ENCODE measurements around the gene UGT1A8.
"Not testable (repeated sequence)": the region's sequence is repeated elsewhere in the genome, so short reads cannot be mapped to it uniquely, and the experiment has no call there.

UGT1A8 gene

GRCh38 chr2:233750689-233751088 is 133.3 kb downstream of the UGT1A8 start:
- not testable (repeated sequence) for H3K27me3 ChIP-seq (ENCODE audit: control insufficient read depth, insufficient read depth, low read length)

DNA sequence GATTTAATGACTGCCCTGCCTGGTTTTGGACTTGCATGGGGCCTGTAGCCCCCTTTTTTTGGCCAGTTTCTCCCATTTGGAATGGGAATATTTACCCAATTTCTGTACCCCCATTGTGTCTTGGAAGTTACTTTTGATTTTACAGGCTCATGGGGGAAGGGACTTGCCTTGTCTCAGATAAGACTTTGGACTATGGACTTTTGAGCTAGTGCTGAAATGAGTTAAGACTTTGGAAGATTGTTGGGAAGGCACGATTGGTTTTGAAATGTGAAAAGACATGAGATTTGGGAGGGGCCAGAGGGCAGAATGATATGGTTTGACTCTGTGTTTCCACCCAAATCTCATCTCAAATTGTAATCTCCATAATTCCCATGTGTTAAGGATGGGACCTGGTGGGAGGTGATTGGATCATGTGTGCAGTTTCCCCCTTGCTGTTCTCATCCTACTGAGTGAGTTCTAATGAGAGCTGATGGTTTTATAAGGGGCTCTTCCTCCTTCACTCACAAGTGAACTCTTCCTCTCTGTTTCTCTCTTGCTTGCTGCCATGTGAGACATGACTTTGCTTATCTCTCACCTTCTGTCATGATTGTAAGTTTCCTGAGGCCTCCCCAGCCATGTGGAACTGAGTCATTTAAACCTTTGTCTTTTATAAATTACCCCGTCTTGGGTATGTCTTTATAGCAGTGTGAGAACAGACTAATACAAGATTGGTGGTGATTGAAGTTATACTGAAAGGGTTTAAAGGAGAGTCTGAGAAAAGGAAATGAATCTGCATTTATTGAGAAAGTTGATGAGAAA is 134.0 kb downstream of the UGT1A8 start:
- not testable (repeated sequence) for H3K27ac ChIP-seq (ENCODE audit: low read depth, low read length); H3K9ac ChIP-seq (ENCODE audit: low read length); H3K4me1 ChIP-seq (ENCODE audit: control insufficient read depth, insufficient read depth, low read length)

More at GRCh38 chr2:233750689-233751088, 133.3 kb downstream of the UGT1A8 start:
- H3K4me3 ChIP-seq (ENCODE audit: low read depth, low read length); H3K4me1 ChIP-seq (ENCODE audit: control insufficient read depth, insufficient read depth, low read length); H3K36me3 ChIP-seq (ENCODE audit: control insufficient read depth, insufficient read depth, low read length); H3K9ac ChIP-seq (ENCODE audit: low read length); H3K27ac ChIP-seq (ENCODE audit: low read depth, low read length): not testable (repeated sequence)
- peaks cover 30% of the 10 kb centered on the region for H3K9me3 ChIP-seq (ENCODE audit: control insufficient read depth, insufficient read depth, low read depth, low read length)

GRCh38 chr2:233754872-233755611 is 137.6 kb downstream of the UGT1A8 start:
- Histone ChIP-seq H3K9me3 (ENCODE audit: control insufficient read depth, insufficient read depth, low read depth, low read length) (peaks cover 24% of the 10 kb centered on the region), H3K27me3 (ENCODE audit: control insufficient read depth, insufficient read depth, low read length) (no peaks in the 10 kb centered on the region), H3K9ac (ENCODE audit: low read length) (no peak overlapping the region), H3K4me1 (ENCODE audit: control insufficient read depth, insufficient read depth, low read length) (no peaks in the 10 kb centered on the region), H3K36me3 (ENCODE audit: control insufficient read depth, insufficient read depth, low read length) (no peaks in the 10 kb centered on the region), H3K4me3 (ENCODE audit: low read depth, low read length) (no peak overlapping the region), H3K27ac (ENCODE audit: low read depth, low read length) (no peak overlapping the region)

More for the DNA sequence above, 134.0 kb downstream of the UGT1A8 start:
- H3K27me3 ChIP-seq (ENCODE audit: control insufficient read depth, insufficient read depth, low read length); H3K4me3 ChIP-seq (ENCODE audit: low read depth, low read length); H3K36me3 ChIP-seq (ENCODE audit: control insufficient read depth, insufficient read depth, low read length): not testable (repeated sequence)
- H3K9me3 ChIP-seq (ENCODE audit: control insufficient read depth, insufficient read depth, low read depth, low read length) = peaks cover 30% of the 10 kb centered on the region

- no peaks in the 10 kb centered on the region for H3K4me1 ChIP-seq (ENCODE audit: control insufficient read depth, insufficient read depth, low read length)
- no peaks in the 10 kb centered on the region for H3K27me3 ChIP-seq (ENCODE audit: control insufficient read depth, insufficient read depth, low read length)
- H3K36me3 ChIP-seq (ENCODE audit: control insufficient read depth, insufficient read depth, low read length) = no peaks in the 10 kb centered on the region
These were observed 139.1 kb downstream of the UGT1A8 start for GRCh38 chr2:233756429-233757081.

GRCh38 chr2:233758141-233758540 is 140.7 kb downstream of the UGT1A8 start:
- no peak overlapping the region for H3K4me3 ChIP-seq (ENCODE audit: low read depth, low read length)
- no peak overlapping the region for H3K9ac ChIP-seq (ENCODE audit: low read length)
- no peaks in the 10 kb centered on the region for H3K27me3 ChIP-seq (ENCODE audit: control insufficient read depth, insufficient read depth, low read length)
- no peaks in the 10 kb centered on the region for H3K36me3 ChIP-seq (ENCODE audit: control insufficient read depth, insufficient read depth, low read length)
- H3K4me1 ChIP-seq (ENCODE audit: control insufficient read depth, insufficient read depth, low read length) = no peaks in the 10 kb centered on the region
- peaks cover 6% of the 10 kb centered on the region; the same call in 1 of the 2 replicates for H3K9me3 ChIP-seq (ENCODE audit: control insufficient read depth, insufficient read depth, low read depth, low read length)
- H3K27ac ChIP-seq (ENCODE audit: low read depth, low read length) = no peak overlapping the region

More at GRCh38 chr2:233756429-233757081, 139.1 kb downstream of the UGT1A8 start:
- Histone ChIP-seq H3K9me3 (ENCODE audit: control insufficient read depth, insufficient read depth, low read depth, low read length) (peaks cover 12% of the 10 kb centered on the region), H3K27ac (ENCODE audit: low read depth, low read length) (no peak overlapping the region), H3K9ac (ENCODE audit: low read length) (no peak overlapping the region), H3K4me3 (ENCODE audit: low read depth, low read length) (no peak overlapping the region)

DNA sequence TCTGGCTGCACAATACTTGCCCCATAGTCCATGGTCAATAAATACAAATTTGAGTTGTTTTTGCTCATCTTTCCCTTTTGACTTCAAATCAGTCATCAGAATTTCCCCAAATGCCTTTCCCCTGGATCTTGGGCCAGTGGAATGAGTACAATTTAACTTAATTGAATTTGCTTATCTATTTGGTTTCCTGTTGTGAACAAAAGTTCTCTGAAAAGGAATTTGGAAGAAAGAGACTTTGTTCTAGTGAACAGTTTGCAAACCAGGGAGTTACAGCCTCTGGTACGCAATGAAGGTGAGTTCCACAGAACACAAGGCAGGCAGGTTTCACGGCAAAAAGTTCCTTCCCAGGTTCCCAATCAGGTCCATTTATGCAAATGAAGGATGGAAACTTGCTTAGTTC is 141.4 kb downstream of the UGT1A8 start:
- Histone ChIP-seq H3K9ac (ENCODE audit: low read length) (no peak overlapping the region), H3K36me3 (ENCODE audit: control insufficient read depth, insufficient read depth, low read length) (no peaks in the 10 kb centered on the region), H3K4me3 (ENCODE audit: low read depth, low read length) (no peak overlapping the region), H3K27ac (ENCODE audit: low read depth, low read length) (no peak overlapping the region), H3K4me1 (ENCODE audit: control insufficient read depth, insufficient read depth, low read length) (no peaks in the 10 kb centered on the region), H3K9me3 (ENCODE audit: control insufficient read depth, insufficient read depth, low read depth, low read length) (peaks cover 4% of the 10 kb centered on the region; the same call in 1 of the 2 replicates), H3K27me3 (ENCODE audit: control insufficient read depth, insufficient read depth, low read length) (no peaks in the 10 kb centered on the region)

- no peaks in the 10 kb centered on the region for H3K36me3 ChIP-seq (ENCODE audit: control insufficient read depth, insufficient read depth, low read length)
- H3K27ac ChIP-seq (ENCODE audit: low read depth, low read length) = no peak within 1 kb of the TSS
- no peaks in the 10 kb centered on the region for H3K4me1 ChIP-seq (ENCODE audit: control insufficient read depth, insufficient read depth, low read length)
- H3K9ac ChIP-seq (ENCODE audit: low read length) = no peak within 1 kb of the TSS
- no peak within 1 kb of the TSS for H3K4me3 ChIP-seq (ENCODE audit: low read depth, low read length)
- H3K9me3 ChIP-seq (ENCODE audit: control insufficient read depth, insufficient read depth, low read depth, low read length) = peaks cover under 1% of the 10 kb centered on the region; the same call in 1 of the 2 replicates
- no peaks in the 10 kb centered on the region for H3K27me3 ChIP-seq (ENCODE audit: control insufficient read depth, insufficient read depth, low read length)
These were observed 142.6 kb downstream of the UGT1A8 start, which contains the start of gene UGT1A1 for GRCh38 chr2:233760043-233760442. Gene UGT1A1, plus strand, starts transcription at chr2:233760270. Its CDS starts 18 bp downstream, at chr2:233760288.

DNA sequence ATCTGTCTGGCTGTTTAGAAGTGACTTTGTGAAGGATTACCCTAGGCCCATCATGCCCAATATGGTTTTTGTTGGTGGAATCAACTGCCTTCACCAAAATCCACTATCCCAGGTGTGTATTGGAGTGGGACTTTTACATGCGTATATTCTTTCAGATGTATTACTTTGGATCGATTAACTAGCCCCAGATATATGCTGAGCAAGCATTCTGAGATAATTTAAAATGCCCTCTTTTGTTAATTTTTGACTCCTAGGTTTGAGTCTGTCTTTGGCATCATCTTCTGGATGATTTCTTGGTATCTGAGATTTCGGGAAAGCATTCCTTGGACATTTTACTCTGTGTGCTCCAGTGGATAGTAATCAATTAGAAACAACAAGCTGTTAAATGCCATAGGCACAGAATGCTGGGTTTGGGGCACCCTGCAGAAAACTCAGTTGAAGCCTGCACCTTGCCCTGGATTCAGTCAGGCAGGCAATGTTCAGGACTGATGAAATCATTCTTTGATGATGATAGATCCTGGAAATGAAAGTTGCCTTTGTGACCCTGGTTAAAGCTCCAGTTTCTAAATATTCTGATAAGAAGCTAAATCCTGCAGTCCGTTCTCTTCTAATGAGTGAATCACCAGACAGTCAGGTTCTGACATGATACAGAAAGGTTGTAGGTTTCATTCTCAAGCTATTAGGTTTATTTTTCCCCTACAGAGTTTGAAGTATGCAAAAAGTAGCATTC is 143.8 kb downstream of the UGT1A8 start:
- no peaks in the 10 kb centered on the region for H3K36me3 ChIP-seq (ENCODE audit: control insufficient read depth, insufficient read depth, low read length)
- no peaks in the 10 kb centered on the region for H3K27me3 ChIP-seq (ENCODE audit: control insufficient read depth, insufficient read depth, low read length)
- no peak overlapping the region for H3K9ac ChIP-seq (ENCODE audit: low read length)
- H3K4me1 ChIP-seq (ENCODE audit: control insufficient read depth, insufficient read depth, low read length) = no peaks in the 10 kb centered on the region
- H3K4me3 ChIP-seq (ENCODE audit: low read depth, low read length) = no peak overlapping the region
- H3K27ac ChIP-seq (ENCODE audit: low read depth, low read length) = no peak overlapping the region
- H3K9me3 ChIP-seq (ENCODE audit: control insufficient read depth, insufficient read depth, low read depth, low read length) = no peaks in the 10 kb centered on the region

DNA sequence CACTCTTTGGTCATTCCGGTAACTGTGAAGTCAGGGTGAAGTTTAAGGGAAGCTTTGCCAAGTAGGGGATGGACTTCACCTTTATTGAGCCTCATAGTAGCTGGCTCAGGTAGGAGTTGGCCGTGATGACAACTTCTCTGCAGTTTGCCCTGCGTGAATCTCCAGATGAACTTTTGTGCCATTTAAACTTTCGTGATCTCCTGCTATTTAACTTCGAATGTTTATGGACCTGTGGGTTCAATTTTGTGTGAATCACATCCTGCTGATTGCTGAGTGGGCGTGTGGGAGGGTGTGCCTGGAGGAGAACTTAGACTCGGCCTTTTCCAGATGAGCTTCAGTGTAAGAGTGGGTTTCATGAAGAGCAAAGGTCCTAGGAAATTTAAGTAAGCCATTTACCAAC is 146.8 kb downstream of the UGT1A8 start:
- H3K27ac ChIP-seq (ENCODE audit: low read depth, low read length) = no peak overlapping the region
- H3K4me3 ChIP-seq (ENCODE audit: low read depth, low read length) = no peak overlapping the region
- no peaks in the 10 kb centered on the region for H3K4me1 ChIP-seq (ENCODE audit: control insufficient read depth, insufficient read depth, low read length)
- H3K9ac ChIP-seq (ENCODE audit: low read length) = no peak overlapping the region
- H3K36me3 ChIP-seq (ENCODE audit: control insufficient read depth, insufficient read depth, low read length) = no peaks in the 10 kb centered on the region
- no peaks in the 10 kb centered on the region for H3K27me3 ChIP-seq (ENCODE audit: control insufficient read depth, insufficient read depth, low read length)
- H3K9me3 ChIP-seq (ENCODE audit: control insufficient read depth, insufficient read depth, low read depth, low read length) = no peaks in the 10 kb centered on the region

DNA sequence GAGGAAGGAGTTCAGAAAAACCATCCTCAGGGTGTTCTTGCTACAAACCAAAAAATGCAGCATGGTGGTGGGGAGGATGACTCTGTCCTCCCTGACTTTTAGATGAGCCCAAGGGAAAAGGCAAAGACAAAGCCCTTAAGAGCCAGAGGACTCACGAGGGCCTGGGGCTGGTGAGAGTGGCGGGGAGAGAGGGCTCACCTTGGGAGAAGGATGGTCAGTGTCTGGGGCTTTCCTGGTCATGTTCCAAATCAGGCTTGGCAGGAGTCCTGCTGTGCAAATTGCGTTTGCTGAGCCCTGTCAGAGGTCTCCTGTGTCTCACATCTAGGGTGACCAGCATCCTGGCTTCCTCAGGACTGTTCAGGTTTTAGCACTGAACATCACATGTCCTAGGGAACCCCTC is 147.3 kb downstream of the UGT1A8 start:
- H3K4me1 ChIP-seq (ENCODE audit: control insufficient read depth, insufficient read depth, low read length) = no peaks in the 10 kb centered on the region
- H3K9me3 ChIP-seq (ENCODE audit: control insufficient read depth, insufficient read depth, low read depth, low read length) = no peaks in the 10 kb centered on the region
- no peaks in the 10 kb centered on the region for H3K27me3 ChIP-seq (ENCODE audit: control insufficient read depth, insufficient read depth, low read length)
- H3K27ac ChIP-seq (ENCODE audit: low read depth, low read length) = no peak overlapping the region
- H3K9ac ChIP-seq (ENCODE audit: low read length) = no peak overlapping the region
- no peaks in the 10 kb centered on the region for H3K36me3 ChIP-seq (ENCODE audit: control insufficient read depth, insufficient read depth, low read length)
- no peak overlapping the region for H3K4me3 ChIP-seq (ENCODE audit: low read depth, low read length)

Measured in HUES6 (cell line).